Adrenal gland (tissue), 5 donors: ENCODE results near the gene HSPBAP1.

Source experiments
- POLR2A ChIP-seq, 2 donors: fragments of 450-650 bp; IDR thresholded peaks; one replicate each; pipeline ENCODE4 v1.6.1; 2017; ENCODE audit warnings: antibody characterized with exemption in 2 of 2, mild to moderate bottlenecking in 2 of 2, moderate library complexity in 1 of 2
- TF ChIP-seq, protein P1 (sequence below), 6 experiments: fragments of 450-650 bp in 4 of 6; fragments of 200-600 bp in 2 of 6; sonication (generic) in 1 of 6; IDR thresholded peaks; 1 replicate in 5 of 6; 2 replicates in 1 of 6; pipeline versions ENCODE4 v1.5.1 to v1.8.0; 2016 to 2021; ENCODE audit warnings: antibody characterized with exemption in 6 of 6, mild to moderate bottlenecking in 2 of 6, moderate library complexity in 1 of 6
- donor health status: DM: no; HTN: no; CAD: no.

- TF ChIP-seq, protein P1, sequence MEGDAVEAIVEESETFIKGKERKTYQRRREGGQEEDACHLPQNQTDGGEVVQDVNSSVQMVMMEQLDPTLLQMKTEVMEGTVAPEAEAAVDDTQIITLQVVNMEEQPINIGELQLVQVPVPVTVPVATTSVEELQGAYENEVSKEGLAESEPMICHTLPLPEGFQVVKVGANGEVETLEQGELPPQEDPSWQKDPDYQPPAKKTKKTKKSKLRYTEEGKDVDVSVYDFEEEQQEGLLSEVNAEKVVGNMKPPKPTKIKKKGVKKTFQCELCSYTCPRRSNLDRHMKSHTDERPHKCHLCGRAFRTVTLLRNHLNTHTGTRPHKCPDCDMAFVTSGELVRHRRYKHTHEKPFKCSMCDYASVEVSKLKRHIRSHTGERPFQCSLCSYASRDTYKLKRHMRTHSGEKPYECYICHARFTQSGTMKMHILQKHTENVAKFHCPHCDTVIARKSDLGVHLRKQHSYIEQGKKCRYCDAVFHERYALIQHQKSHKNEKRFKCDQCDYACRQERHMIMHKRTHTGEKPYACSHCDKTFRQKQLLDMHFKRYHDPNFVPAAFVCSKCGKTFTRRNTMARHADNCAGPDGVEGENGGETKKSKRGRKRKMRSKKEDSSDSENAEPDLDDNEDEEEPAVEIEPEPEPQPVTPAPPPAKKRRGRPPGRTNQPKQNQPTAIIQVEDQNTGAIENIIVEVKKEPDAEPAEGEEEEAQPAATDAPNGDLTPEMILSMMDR (IDR thresholded peaks at IDR 0.05) = no peak
- no peak for TF ChIP-seq POLR2A (IDR thresholded peaks at IDR 0.05)
These were observed 9.2 kb downstream of the HSPBAP1 start for GRCh38 chr3:122784436-122784835.
